HL-60 (cell line): ENCODE results near the gene KCND2.

Experiments used
- DNase-seq, 2 experiments: peaks; one replicate each; pipeline ENCODE4 v3.0.0-alpha.2; 2010 to 2020; ENCODE audit warnings: low read depth in 1 of 2, low spot score in 1 of 2
- H3K27ac ChIP-seq: fragments of 250-450 bp; sonication (Bioruptor Pico); replicated peaks from 2 replicates; pipeline ENCODE4 v1.5.1; 2020; ENCODE audit warnings: mild to moderate bottlenecking, moderate library complexity
- H3K27me3 ChIP-seq: fragments of 250-450 bp; sonication (Bioruptor Pico); 2 replicates; pipeline ENCODE4 v1.5.1; 2021; ENCODE audit warnings: mild to moderate bottlenecking, moderate library complexity; ENCODE audit not compliant: insufficient read depth, poor library complexity, severe bottlenecking
- H3K4me3 ChIP-seq: replicated peaks from 2 replicates; pipeline ENCODE4 v1.5.1; 2011; ENCODE audit warnings: mild to moderate bottlenecking, control low read depth, low read length; ENCODE audit not compliant: insufficient read depth
- CTCF ChIP-seq: IDR thresholded peaks from one replicate; pipeline ENCODE4 v1.5.1; 2011; ENCODE audit warnings: low read length, control low read depth, inconsistent platforms; ENCODE audit not compliant: insufficient read depth
- GABPA ChIP-seq: IDR thresholded peaks from 2 replicates; pipeline ENCODE4 v1.6.1; 2012; ENCODE audit warnings: low read depth
- POLR2AphosphoS5 ChIP-seq: IDR thresholded peaks from 2 replicates; pipeline ENCODE4 v1.6.1; 2012; ENCODE audit warnings: low read depth
- REST ChIP-seq: IDR thresholded peaks from 2 replicates; pipeline ENCODE4 v1.6.1; 2012; ENCODE audit warnings: low read depth; ENCODE audit not compliant: insufficient replicate concordance
- SPI1 ChIP-seq: IDR thresholded peaks from 2 replicates; pipeline ENCODE4 v1.6.1; 2012; ENCODE audit warnings: low read depth, mild to moderate bottlenecking, borderline replicate concordance

Gene KCND2

GRCh38 chr7:120353171-120353570 is 80.2 kb downstream of the KCND2 start:
- TF ChIP-seq GABPA = no peak
- TF ChIP-seq SPI1 = no peak
- TF ChIP-seq POLR2AphosphoS5 = no peak
- TF ChIP-seq REST = no peak
- no peak for TF ChIP-seq CTCF
- DNase-seq = no peak
- Histone ChIP-seq H3K27ac (no peak overlapping the region), H3K4me3 (no peak overlapping the region), H3K27me3 (no peaks in the 10 kb centered on the region)

GRCh38 chr7:120360918-120361317 is 87.9 kb downstream of the KCND2 start:
- H3K4me3 ChIP-seq = no peak overlapping the region
- no peak overlapping the region for H3K27ac ChIP-seq
- TF ChIP-seq CTCF = no peak
- no peak for TF ChIP-seq POLR2AphosphoS5
- no peak for TF ChIP-seq REST
- TF ChIP-seq SPI1 = no peak
- TF ChIP-seq GABPA = no peak
- DNase-seq = no peak
- no peaks in the 10 kb centered on the region for H3K27me3 ChIP-seq

- Histone ChIP-seq H3K27me3 (no peaks in the 10 kb centered on the region), H3K27ac (no peak overlapping the region), H3K4me3 (no peak overlapping the region)
- DNase-seq = no peak
- TF ChIP-seq CTCF (no peak), REST (no peak), POLR2AphosphoS5 (no peak), GABPA (no peak), SPI1 (no peak)
Measured at GRCh38 chr7:120363414-120363813, 90.4 kb downstream of the KCND2 start.
